GM19452 (cell line): ENCODE data around the gene RBMY1B.
"Not testable (repeated sequence)": the region's sequence is repeated elsewhere in the genome, so short reads cannot be mapped to it uniquely, and the experiment has no call there.

Source experiments
- ATAC-seq: cut with Tn5 transposase; IDR thresholded peaks from one replicate; pipeline ENCODE4 v1.9.1; 2021; ENCODE audit not compliant: unreplicated experiment

RBMY1B gene

DNA sequence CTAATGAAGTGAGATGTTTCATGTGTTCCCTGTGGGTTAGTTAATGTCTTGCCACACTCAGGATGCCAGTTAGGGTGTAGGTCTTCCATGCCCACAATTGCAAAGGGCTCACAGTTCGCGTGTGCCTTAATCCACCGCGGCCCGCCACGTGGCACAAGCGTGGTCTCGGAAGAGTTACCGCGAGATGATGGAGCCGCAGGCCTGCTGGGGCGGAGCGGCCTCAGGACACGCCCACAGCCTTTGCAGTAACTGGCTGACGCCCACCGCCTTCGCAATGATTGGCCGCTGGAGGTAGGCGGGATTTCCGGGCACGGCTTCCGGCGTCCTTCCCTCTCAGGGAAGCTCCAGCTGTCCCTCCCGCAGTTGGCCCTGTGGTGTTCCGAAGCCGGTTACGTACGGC, at the start of gene RBMY1B:
TSS of gene RBMY1B (plus strand) at position 301 of the 400 bp plus-strand sequence. CDS start 2,013 bp downstream, outside the sequence.
- not testable (repeated sequence) for ATAC-seq

DNA sequence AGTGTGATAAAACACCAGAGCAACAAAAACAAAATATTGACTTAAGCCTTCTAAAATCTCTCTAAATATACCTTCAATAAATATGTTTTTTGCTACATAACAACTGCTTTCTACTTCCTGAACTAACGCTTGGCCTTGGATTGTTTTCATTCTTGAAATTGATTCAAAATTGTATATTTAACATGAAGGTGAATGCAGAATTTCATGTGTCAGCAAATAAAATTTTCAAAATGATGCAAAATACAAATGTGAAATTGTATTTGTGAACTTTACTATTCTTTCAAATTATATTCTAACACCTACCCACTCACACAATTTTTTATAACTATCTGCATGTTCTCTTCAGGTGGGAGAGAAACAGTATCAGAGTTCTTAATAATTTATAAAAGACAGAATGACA, 48.2 kb upstream of the RBMY1B start:
- ATAC-seq = not testable (repeated sequence)

DNA sequence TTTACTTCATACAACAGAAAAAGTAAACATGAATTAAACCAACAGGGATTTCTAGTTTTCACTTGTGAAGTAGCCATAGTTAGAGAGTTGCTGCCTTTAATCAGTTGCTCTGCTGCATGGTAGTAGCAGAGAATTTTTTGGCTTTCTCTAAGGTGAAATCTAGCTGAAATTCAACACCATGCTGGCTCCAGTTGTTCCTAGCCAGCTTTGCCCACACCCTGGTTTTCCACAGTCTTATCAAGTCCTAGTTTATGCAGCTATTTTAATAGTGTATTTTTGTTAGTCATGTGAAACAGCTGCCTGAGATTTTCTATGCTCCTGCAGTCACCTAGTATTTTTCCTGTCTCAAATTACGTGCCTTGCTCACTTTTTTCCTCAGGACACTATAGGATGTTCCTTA, 28.2 kb upstream of the RBMY1B start:
- no peak for ATAC-seq

DNA sequence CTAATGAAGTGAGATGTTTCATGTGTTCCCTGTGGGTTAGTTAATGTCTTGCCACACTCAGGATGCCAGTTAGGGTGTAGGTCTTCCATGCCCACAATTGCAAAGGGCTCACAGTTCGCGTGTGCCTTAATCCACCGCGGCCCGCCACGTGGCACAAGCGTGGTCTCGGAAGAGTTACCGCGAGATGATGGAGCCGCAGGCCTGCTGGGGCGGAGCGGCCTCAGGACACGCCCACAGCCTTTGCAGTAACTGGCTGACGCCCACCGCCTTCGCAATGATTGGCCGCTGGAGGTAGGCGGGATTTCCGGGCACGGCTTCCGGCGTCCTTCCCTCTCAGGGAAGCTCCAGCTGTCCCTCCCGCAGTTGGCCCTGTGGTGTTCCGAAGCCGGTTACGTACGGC, 23.4 kb downstream of the RBMY1B start, which contains the start of gene RBMY1A1:
TSS of gene RBMY1A1 (plus strand) at position 301 of the 400 bp plus-strand sequence. CDS start 2,013 bp downstream, outside the sequence.
- not testable (repeated sequence) for ATAC-seq

DNA sequence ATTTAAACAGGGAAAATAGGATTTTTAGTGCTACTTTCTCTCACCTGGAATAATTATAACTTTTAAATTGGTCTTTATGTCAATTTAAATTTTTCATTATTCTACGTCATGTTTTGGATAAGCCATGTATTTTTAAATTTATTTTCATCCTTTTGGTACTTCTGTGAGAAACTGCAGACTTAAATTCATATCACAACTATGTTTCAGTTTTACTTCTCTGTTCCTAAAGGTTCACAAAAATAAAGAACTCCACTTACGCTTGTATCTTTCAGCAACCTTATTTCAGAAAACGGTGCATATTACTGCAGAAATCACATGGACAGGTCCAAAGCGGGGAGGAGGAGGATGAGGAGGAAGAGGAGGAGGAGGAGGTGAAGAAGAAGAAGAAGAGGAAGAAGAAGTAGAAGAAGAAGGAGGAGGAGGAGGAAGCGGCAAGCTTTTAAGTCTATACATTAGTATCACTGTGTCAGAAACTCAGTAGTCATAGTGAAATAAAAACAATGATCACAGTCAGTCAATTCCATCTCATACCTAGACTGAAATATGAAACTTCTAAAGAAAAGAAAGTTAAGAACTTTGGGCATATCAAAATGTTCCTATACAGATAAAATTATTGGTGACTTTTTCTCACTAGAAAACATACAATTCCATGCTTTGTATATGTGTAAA, 48.3 kb downstream of the RBMY1B start:
- ATAC-seq = peak; percentile 82
